ENCODE results near the gene OR10A3.

GRCh38 chr11:7944123-7944522 is 2.6 kb upstream of the OR10A3 start:
- TF ChIP-seq, protein P1, sequence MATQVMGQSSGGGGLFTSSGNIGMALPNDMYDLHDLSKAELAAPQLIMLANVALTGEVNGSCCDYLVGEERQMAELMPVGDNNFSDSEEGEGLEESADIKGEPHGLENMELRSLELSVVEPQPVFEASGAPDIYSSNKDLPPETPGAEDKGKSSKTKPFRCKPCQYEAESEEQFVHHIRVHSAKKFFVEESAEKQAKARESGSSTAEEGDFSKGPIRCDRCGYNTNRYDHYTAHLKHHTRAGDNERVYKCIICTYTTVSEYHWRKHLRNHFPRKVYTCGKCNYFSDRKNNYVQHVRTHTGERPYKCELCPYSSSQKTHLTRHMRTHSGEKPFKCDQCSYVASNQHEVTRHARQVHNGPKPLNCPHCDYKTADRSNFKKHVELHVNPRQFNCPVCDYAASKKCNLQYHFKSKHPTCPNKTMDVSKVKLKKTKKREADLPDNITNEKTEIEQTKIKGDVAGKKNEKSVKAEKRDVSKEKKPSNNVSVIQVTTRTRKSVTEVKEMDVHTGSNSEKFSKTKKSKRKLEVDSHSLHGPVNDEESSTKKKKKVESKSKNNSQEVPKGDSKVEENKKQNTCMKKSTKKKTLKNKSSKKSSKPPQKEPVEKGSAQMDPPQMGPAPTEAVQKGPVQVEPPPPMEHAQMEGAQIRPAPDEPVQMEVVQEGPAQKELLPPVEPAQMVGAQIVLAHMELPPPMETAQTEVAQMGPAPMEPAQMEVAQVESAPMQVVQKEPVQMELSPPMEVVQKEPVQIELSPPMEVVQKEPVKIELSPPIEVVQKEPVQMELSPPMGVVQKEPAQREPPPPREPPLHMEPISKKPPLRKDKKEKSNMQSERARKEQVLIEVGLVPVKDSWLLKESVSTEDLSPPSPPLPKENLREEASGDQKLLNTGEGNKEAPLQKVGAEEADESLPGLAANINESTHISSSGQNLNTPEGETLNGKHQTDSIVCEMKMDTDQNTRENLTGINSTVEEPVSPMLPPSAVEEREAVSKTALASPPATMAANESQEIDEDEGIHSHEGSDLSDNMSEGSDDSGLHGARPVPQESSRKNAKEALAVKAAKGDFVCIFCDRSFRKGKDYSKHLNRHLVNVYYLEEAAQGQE (IDR thresholded peaks at IDR 0.05; ENCODE audit: insufficient read depth in 1 of 2, low read depth in 2 of 2, low read length in 2 of 2): no peak
- TF ChIP-seq SIN3A (IDR thresholded peaks at IDR 0.05; ENCODE audit: borderline replicate concordance, insufficient read depth, low read length) (no peak), TAF1 (IDR thresholded peaks at IDR 0.05; ENCODE audit: borderline replicate concordance, insufficient read depth, low read length) (no peak), POLR2AphosphoS5 (IDR thresholded peaks at IDR 0.05; ENCODE audit: low read depth, low read length) (no peak)

Data from PFSK-1 (cell line).